ENCODE results near the gene RHO. TPM values are rescaled to one million over a fixed set of nuclear protein-coding genes. Genes with fewer than 3 reads are reported as not detected.
A peak's percentile ranks its signal among the peaks of the same experiment; 100 is the strongest.

The RHO gene
- total RNA-seq, 1 experiment from 2014 or later, result not detected

GRCh38 chr3:129558081-129558771 is 29.8 kb downstream of the RHO start:
- H2AFZ ChIP-seq (ENCODE audit: low read length), result no peak overlapping the region
- no peak overlapping the region for H4K8ac ChIP-seq (replicated peaks; ENCODE audit: insufficient read length, low read depth, low read length)
- no peak overlapping the region for H2BK120ac ChIP-seq (ENCODE audit: low read depth, low read length, poor library complexity, severe bottlenecking)
- no peaks in the 10 kb centered on the region; the same call in 1 of the 2 replicates for H3K27me3 Mint-ChIP-seq (ENCODE audit: low read depth)
- no peak overlapping the region for H3K4ac ChIP-seq (ENCODE audit: low read depth, low read length)
- no peaks in the 10 kb centered on the region for H3K27me3 ChIP-seq (ENCODE audit: insufficient read depth, low read length)
- H3K56ac ChIP-seq (ENCODE audit: insufficient read length, low read depth, low read length), result no peak overlapping the region
- peaks cover 19 to 51% of the 10 kb centered on the region in 2 experiments for H3K4me1 Mint-ChIP-seq
- no peaks in the 10 kb centered on the region for H3K79me1 ChIP-seq (ENCODE audit: insufficient read depth, low read depth, low read length, poor library complexity, severe bottlenecking)
- no peak overlapping the region for H2BK12ac ChIP-seq (ENCODE audit: insufficient read length, low read depth, low read length)
- no peak overlapping the region for H2BK20ac ChIP-seq (ENCODE audit: low read depth, low read length, poor library complexity, severe bottlenecking)
- DNase-seq, result no peak
- H2BK5ac ChIP-seq (ENCODE audit: insufficient read length, low read length), result no peak overlapping the region
- H2BK15ac ChIP-seq (ENCODE audit: low read depth, low read length), result no peak overlapping the region
- no peaks in the 10 kb centered on the region; the same call in 1 of the 2 replicates for H3K4me1 ChIP-seq (ENCODE audit: insufficient read depth, low read length)
- peaks cover 0 to 29% (median 3%) of the 10 kb centered on the region in 3 experiments; a peak in 2 of 7 replicates for H3K36me3 Mint-ChIP-seq (ENCODE audit: insufficient read depth in 1 of 3, low read depth in 3 of 3)
- WGBS (ENCODE audit: extremely low coverage, insufficient read length, low lambda C conversion rate), result no CpG with 5 or more reads among the region's 15 CpGs
- H3K9ac ChIP-seq (ENCODE audit: extremely low read depth, insufficient read length, low read length), result no peak overlapping the region
- no peaks in the 10 kb centered on the region for H3K9me3 ChIP-seq (ENCODE audit: control insufficient read depth, low read depth, low read length)
- H3K23ac ChIP-seq (ENCODE audit: insufficient read length, low read depth, low read length), result no peak overlapping the region
- H3K14ac ChIP-seq (ENCODE audit: insufficient read depth, low read length), result no peak overlapping the region; the same call in 1 of the 2 replicates
- H3K79me2 ChIP-seq (ENCODE audit: insufficient read depth, low read length), result no peaks in the 10 kb centered on the region
- no peak overlapping the region for H3K27ac ChIP-seq (ENCODE audit: insufficient read length, low read depth, low read length)
- TF ChIP-seq CTCF (conservative IDR thresholded peaks at IDR 0.05), result no peak
- H4K20me1 ChIP-seq (ENCODE audit: control insufficient read depth, insufficient read depth, insufficient read length), result no peaks in the 10 kb centered on the region
- H3K4me2 ChIP-seq (ENCODE audit: insufficient read depth, insufficient read length, low read length), result no peak overlapping the region
- H4K5ac ChIP-seq (ENCODE audit: insufficient read length, low read depth, low read length), result no peak overlapping the region
- H3K18ac ChIP-seq (ENCODE audit: insufficient read length, low read depth, low read length), result no peak overlapping the region
- peak overlapping the region in 2 of 3 experiments; percentile 55 to 92; a peak in 4 of 7 replicates for H3K27ac Mint-ChIP-seq
- no peak overlapping the region for H2AK5ac ChIP-seq (ENCODE audit: insufficient read length, low read length)
- peak overlapping the region in 1 of 2 experiments; percentile 34; a peak in 1 of 5 replicates for H3K4me3 Mint-ChIP-seq
- no peak overlapping the region for H4K91ac ChIP-seq (ENCODE audit: insufficient read length, low read depth, low read length)
- H3K9me3 Mint-ChIP-seq, result no peaks in the 10 kb centered on the region
- no peaks in the 10 kb centered on the region for H3K23me2 ChIP-seq (ENCODE audit: insufficient read length, low read depth, low read length, poor library complexity, severe bottlenecking)
- no peak overlapping the region for H3T11ph ChIP-seq (ENCODE audit: low read length)
